ENCODE measurements around the gene FAM9B. TPM values are rescaled to one million over a fixed set of nuclear protein-coding genes. Genes with fewer than 3 reads are reported as not detected.

Gene FAM9B
- polyA plus RNA-seq, 1 experiment: not detected

DNA sequence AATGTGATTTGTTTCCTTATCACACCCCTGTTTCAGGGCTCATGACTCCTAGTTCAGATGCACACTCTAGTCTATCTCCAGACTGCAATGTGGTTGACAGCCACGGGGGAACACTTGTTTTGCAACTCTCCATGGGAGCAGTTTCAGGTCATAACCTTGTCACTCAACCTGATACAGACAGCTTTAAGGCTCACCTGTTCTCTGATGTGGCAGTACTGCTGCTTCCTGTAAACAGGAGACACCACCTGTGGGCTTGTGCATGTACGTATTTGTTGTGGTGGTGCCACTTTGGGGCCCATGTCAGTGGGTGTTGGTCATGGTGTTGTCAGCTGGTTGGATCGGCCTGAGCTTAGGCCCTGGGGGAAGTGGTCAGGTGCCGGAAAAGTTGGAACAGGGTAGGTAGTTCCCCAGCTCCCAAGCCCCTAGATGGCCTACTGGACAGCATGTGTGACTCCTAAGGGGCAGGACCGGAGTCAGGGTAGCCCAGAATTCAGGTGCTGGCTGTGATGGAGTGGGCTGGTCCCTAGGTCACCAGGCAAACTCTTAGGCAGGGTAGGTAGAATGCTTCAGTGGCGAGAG lies 46.2 kb downstream of the FAM9B start:
- POLR2A ChIA-PET: no interaction called here
- TF ChIP-seq, protein P1, sequence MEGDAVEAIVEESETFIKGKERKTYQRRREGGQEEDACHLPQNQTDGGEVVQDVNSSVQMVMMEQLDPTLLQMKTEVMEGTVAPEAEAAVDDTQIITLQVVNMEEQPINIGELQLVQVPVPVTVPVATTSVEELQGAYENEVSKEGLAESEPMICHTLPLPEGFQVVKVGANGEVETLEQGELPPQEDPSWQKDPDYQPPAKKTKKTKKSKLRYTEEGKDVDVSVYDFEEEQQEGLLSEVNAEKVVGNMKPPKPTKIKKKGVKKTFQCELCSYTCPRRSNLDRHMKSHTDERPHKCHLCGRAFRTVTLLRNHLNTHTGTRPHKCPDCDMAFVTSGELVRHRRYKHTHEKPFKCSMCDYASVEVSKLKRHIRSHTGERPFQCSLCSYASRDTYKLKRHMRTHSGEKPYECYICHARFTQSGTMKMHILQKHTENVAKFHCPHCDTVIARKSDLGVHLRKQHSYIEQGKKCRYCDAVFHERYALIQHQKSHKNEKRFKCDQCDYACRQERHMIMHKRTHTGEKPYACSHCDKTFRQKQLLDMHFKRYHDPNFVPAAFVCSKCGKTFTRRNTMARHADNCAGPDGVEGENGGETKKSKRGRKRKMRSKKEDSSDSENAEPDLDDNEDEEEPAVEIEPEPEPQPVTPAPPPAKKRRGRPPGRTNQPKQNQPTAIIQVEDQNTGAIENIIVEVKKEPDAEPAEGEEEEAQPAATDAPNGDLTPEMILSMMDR (IDR thresholded peaks at IDR 0.05; ENCODE audit: insufficient read depth, low read depth, low read length): no peak
- Histone ChIP-seq H3K36me3 (ENCODE audit: control insufficient read depth, insufficient read depth, low read length) (no peaks in the 10 kb centered on the region), H3K27me3 (ENCODE audit: control insufficient read depth, insufficient read depth, low read length) (no peaks in the 10 kb centered on the region), H3K4me3 (ENCODE audit: low read depth, low read length) (no peak overlapping the region)
- CTCF ChIA-PET: no interaction called here
- DNase-seq (ENCODE audit: low read depth): no peak

DNA sequence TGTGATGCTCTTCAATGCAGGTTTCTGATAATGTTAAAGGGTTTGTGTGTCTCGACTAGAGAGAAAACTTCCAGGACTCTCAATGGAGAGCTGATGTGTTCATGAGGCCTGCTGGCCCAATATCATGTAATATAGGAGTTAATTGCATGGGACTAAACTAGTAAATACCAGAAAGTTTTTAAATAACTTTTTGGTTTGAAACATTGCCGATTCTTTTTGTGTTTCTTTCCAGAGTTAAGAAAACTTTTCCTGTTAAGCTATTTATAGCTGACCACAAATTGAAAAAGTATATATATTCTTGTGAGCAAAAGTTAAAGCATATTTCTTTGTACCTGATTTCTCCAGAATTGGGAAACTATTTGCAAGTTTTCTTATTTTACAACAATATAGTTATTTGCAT lies 49.7 kb downstream of the FAM9B start:
- TF ChIP-seq, protein P1 (IDR thresholded peaks at IDR 0.05; ENCODE audit: insufficient read depth, low read depth, low read length): no peak
- Histone ChIP-seq H3K36me3 (ENCODE audit: control insufficient read depth, insufficient read depth, low read length) (no peaks in the 10 kb centered on the region), H3K27me3 (ENCODE audit: control insufficient read depth, insufficient read depth, low read length) (no peaks in the 10 kb centered on the region), H3K4me3 (ENCODE audit: low read depth, low read length) (no peak overlapping the region)
- POLR2A ChIA-PET: interaction anchor here (0.6 kb wide), 1 partner anchor 21 kb away, joined by 4 read pairs; no protein-coding TSS in a partner anchor
- CTCF ChIA-PET: interaction anchor here (0.6 kb wide), 1 partner anchor 364 kb away, joined by 3 read pairs; no protein-coding TSS in a partner anchor
- DNase-seq (ENCODE audit: low read depth): peak; percentile 37

DNA sequence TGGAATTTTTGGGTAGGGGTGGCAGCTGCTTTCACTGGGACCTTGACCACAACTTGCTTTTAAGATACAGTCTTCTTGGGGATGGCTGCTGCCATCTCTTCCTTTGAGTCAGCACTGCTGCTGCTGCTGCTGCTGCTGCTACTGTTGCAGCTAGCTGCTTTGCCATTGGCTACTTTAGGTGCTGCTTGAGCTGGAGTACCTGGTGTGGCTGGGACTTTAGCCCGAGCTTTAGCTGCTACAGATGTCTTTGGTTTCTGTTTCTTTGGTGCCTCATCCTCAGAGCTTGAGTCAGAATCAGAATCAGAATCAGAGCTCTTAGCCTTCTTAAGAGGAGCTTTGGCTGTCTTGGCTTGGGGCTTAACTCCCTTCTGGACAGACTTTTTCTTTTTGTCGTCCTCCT lies 52.2 kb downstream of the FAM9B start:
- no peak overlapping the region for H3K4me3 ChIP-seq (ENCODE audit: low read depth, low read length)
- CTCF ChIA-PET: interaction anchor here (0.7 to 2.8 kb wide), 2 partner anchors 9 to 13 kb away, joined by 5 to 8 read pairs; no protein-coding TSS in a partner anchor
- DNase-seq (ENCODE audit: low read depth): no peak
- no peaks in the 10 kb centered on the region for H3K36me3 ChIP-seq (ENCODE audit: control insufficient read depth, insufficient read depth, low read length)
- no peaks in the 10 kb centered on the region for H3K27me3 ChIP-seq (ENCODE audit: control insufficient read depth, insufficient read depth, low read length)
- TF ChIP-seq, protein P1 (IDR thresholded peaks at IDR 0.05; ENCODE audit: insufficient read depth, low read depth, low read length): no peak
- POLR2A ChIA-PET: no interaction called here

DNA sequence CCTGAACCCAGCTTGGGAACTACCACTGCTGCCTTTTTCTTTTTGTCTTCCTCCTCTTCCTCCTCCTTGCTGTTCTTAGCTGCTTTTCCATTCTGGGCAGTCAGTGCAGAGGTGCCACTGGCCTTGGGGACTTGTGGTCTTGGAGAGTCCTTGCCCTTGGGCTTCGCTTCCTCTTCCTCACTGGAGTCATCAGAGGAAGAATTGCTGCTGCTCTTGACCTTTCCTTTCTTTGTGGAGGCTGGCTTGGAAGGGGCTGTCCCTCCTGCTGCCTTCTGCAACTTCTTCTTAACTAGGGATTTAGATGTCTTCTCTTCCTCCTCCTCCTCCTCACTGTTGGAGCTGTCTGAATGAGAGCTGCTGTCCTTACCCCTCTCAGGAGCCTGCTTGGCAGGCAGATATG lies 53.2 kb downstream of the FAM9B start:
- Histone ChIP-seq H3K27me3 (ENCODE audit: control insufficient read depth, insufficient read depth, low read length) (no peaks in the 10 kb centered on the region), H3K4me3 (ENCODE audit: low read depth, low read length) (no peak overlapping the region), H3K36me3 (ENCODE audit: control insufficient read depth, insufficient read depth, low read length) (no peaks in the 10 kb centered on the region)
- ChIA-PET CTCF (interaction anchor here (2.8 kb wide), 1 partner anchor 8 kb away, joined by 8 read pairs; no protein-coding TSS in a partner anchor), POLR2A (no interaction called here)
- no peak for DNase-seq (ENCODE audit: low read depth)
- TF ChIP-seq, protein P1 (IDR thresholded peaks at IDR 0.05; ENCODE audit: insufficient read depth, low read depth, low read length): no peak

Other genes starting within 250 kb of the FAM9B start
- gene FAM9A, start 232.7 kb downstream of the FAM9B start, polyA plus RNA-seq (2011; rRNA removed): not detected in 2 replicates

All from BJ (cell line).